Measurements from ENCODE around the gene ABHD17B. TPM values are rescaled to one million over a fixed set of nuclear protein-coding genes. Genes with fewer than 3 reads are reported as not detected.

The ABHD17B gene
- total RNA-seq, 1 experiment from 2014 or later = 11.6 TPM

GRCh38 chr9:71909887-71910649 lies 925 bp downstream of the ABHD17B start:
- peaks cover 91% of the 10 kb centered on the region for H3K79me2 ChIP-seq (ENCODE audit: low read length)
- TF ChIP-seq EZH2 (IDR thresholded peaks at IDR 0.05; ENCODE audit: low read length, unreplicated experiment) = no peak
- TF ChIP-seq, protein P1, sequence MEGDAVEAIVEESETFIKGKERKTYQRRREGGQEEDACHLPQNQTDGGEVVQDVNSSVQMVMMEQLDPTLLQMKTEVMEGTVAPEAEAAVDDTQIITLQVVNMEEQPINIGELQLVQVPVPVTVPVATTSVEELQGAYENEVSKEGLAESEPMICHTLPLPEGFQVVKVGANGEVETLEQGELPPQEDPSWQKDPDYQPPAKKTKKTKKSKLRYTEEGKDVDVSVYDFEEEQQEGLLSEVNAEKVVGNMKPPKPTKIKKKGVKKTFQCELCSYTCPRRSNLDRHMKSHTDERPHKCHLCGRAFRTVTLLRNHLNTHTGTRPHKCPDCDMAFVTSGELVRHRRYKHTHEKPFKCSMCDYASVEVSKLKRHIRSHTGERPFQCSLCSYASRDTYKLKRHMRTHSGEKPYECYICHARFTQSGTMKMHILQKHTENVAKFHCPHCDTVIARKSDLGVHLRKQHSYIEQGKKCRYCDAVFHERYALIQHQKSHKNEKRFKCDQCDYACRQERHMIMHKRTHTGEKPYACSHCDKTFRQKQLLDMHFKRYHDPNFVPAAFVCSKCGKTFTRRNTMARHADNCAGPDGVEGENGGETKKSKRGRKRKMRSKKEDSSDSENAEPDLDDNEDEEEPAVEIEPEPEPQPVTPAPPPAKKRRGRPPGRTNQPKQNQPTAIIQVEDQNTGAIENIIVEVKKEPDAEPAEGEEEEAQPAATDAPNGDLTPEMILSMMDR (conservative IDR thresholded peaks at IDR 0.05; ENCODE audit: low read depth, low read length) = no peak
- TF ChIP-seq EZH2phosphoT487 (IDR thresholded peaks at IDR 0.05; ENCODE audit: borderline replicate concordance, low read length) = no peak
- TSS peak; percentile 50 for BruUV-seq (replicated peaks)
- peak overlapping the region; percentile 71; the same call in 1 of the 2 replicates for H2AFZ ChIP-seq (ENCODE audit: low read length)
- DNase-seq (peak; percentile 16), ATAC-seq (peak; percentile 1; the same call in 1 of the 2 replicates)
- no peaks in the 10 kb centered on the region for H3K27me3 ChIP-seq (ENCODE audit: low read length)
- H3K4me2 ChIP-seq (ENCODE audit: low read length) = peak overlapping the region; percentile 79
- H3K9ac ChIP-seq (ENCODE audit: low read length) = peak overlapping the region; percentile 81
- no peaks in the 10 kb centered on the region for H3F3A ChIP-seq (ENCODE audit: low read length, unreplicated experiment)
- H3K9me2 ChIP-seq (replicated peaks; ENCODE audit: low read length) = no peaks in the 10 kb centered on the region
- peaks cover 29% of the 10 kb centered on the region for H4K20me1 ChIP-seq (ENCODE audit: low read length)
- H3K4me3 ChIP-seq (ENCODE audit: low read length) = peak overlapping the region; percentile 87
- no peaks in the 10 kb centered on the region for H3K9me3 ChIP-seq (ENCODE audit: low read length)
- peak overlapping the region; percentile 51 for H3K27ac ChIP-seq (ENCODE audit: low read length)
- H3K36me3 ChIP-seq (ENCODE audit: low read depth, low read length) = no peaks in the 10 kb centered on the region
- ChIA-PET POLR2A (ENCODE audit: unreplicated experiment) (interaction anchor here (0.7 to 1.4 kb wide), 2 partner anchors 18 to 429 kb away, joined by 3 to 13 read pairs; no protein-coding TSS in a partner anchor), CTCF (no interaction called here)
- peaks cover 10% of the 10 kb centered on the region; the same call in 1 of the 2 replicates for H3K4me1 ChIP-seq (ENCODE audit: insufficient read depth, low read length)
- intact Hi-C loops (cut with micrococcal nuclease) = loop anchor here (2.0 to 10.0 kb wide), 3 partner anchors 89 to 141 kb away; partner anchors contain the start of gene CEMIP2

DNA sequence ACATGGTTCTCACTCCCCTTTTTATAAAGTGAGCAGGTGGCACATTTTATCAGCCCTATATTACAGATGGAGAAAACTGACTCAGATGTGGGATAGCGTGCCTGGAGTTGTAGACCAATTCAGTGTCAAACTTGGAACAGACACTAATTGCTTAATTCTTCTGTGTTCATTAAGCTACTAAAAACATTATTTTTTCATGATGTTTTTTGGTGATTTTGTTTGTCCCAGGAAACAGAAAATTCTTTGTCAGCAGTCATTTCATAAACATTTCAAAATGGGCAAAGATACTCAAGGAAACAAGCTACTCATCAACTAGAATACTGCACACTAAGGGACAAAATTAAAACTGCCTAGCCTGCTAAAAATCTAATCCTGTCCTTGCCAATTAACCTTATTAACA lies 2.2 kb downstream of the ABHD17B start:
- Histone ChIP-seq H3K9me3 (ENCODE audit: low read length) (no peaks in the 10 kb centered on the region), H3K4me3 (ENCODE audit: low read length) (peak overlapping the region; percentile 87), H3K27me3 (ENCODE audit: low read length) (no peaks in the 10 kb centered on the region), H3K27ac (ENCODE audit: low read length) (no peak overlapping the region), H3K36me3 (ENCODE audit: low read depth, low read length) (no peaks in the 10 kb centered on the region), H3K4me1 (ENCODE audit: insufficient read depth, low read length) (peaks cover 10% of the 10 kb centered on the region; the same call in 1 of the 2 replicates), H3K4me2 (ENCODE audit: low read length) (peak overlapping the region; percentile 79), H3K9me2 (replicated peaks; ENCODE audit: low read length) (no peaks in the 10 kb centered on the region), H3F3A (ENCODE audit: low read length, unreplicated experiment) (no peaks in the 10 kb centered on the region), H4K20me1 (ENCODE audit: low read length) (peaks cover 27% of the 10 kb centered on the region), H3K9ac (ENCODE audit: low read length) (no peak overlapping the region), H3K79me2 (ENCODE audit: low read length) (peaks cover 92% of the 10 kb centered on the region), H2AFZ (ENCODE audit: low read length) (no peak overlapping the region)
- no TSS peak for BruUV-seq (replicated peaks)
- intact Hi-C loops (cut with micrococcal nuclease) = no loop called here
- ChIA-PET CTCF (no interaction called here), POLR2A (ENCODE audit: unreplicated experiment) (no interaction called here)
- TF ChIP-seq, protein P1 (conservative IDR thresholded peaks at IDR 0.05; ENCODE audit: low read depth, low read length) = no peak
- TF ChIP-seq EZH2 (IDR thresholded peaks at IDR 0.05; ENCODE audit: low read length, unreplicated experiment) (no peak), EZH2phosphoT487 (IDR thresholded peaks at IDR 0.05; ENCODE audit: borderline replicate concordance, low read length) (no peak)
- peak; percentile 7 for DNase-seq
- no peak for ATAC-seq

GRCh38 chr9:71904076-71904475 lies 6.9 kb downstream of the ABHD17B start:
- Histone ChIP-seq H3K4me2 (ENCODE audit: low read length) (no peak overlapping the region), H3K27ac (ENCODE audit: low read length) (no peak overlapping the region), H3K9me3 (ENCODE audit: low read length) (no peaks in the 10 kb centered on the region), H3K36me3 (ENCODE audit: low read depth, low read length) (no peaks in the 10 kb centered on the region), H3K9me2 (replicated peaks; ENCODE audit: low read length) (no peaks in the 10 kb centered on the region), H3K79me2 (ENCODE audit: low read length) (peaks cover 89% of the 10 kb centered on the region), H3K27me3 (ENCODE audit: low read length) (no peaks in the 10 kb centered on the region), H3K4me1 (ENCODE audit: insufficient read depth, low read length) (peaks cover 6% of the 10 kb centered on the region; the same call in 1 of the 2 replicates), H3K4me3 (ENCODE audit: low read length) (no peak overlapping the region), H4K20me1 (ENCODE audit: low read length) (peaks cover 15% of the 10 kb centered on the region), H3K9ac (ENCODE audit: low read length) (no peak overlapping the region), H2AFZ (ENCODE audit: low read length) (no peak overlapping the region), H3F3A (ENCODE audit: low read length, unreplicated experiment) (no peaks in the 10 kb centered on the region)
- DNase-seq (no peak), ATAC-seq (no peak)
- CTCF ChIA-PET = no interaction called here
- BruUV-seq (replicated peaks) = no TSS peak
- intact Hi-C loops (cut with micrococcal nuclease) = no loop called here
- no peak for TF ChIP-seq EZH2 (IDR thresholded peaks at IDR 0.05; ENCODE audit: low read length, unreplicated experiment)
- no peak for TF ChIP-seq EZH2phosphoT487 (IDR thresholded peaks at IDR 0.05; ENCODE audit: borderline replicate concordance, low read length)
- TF ChIP-seq, protein P1 (conservative IDR thresholded peaks at IDR 0.05; ENCODE audit: low read depth, low read length) = no peak
- POLR2A ChIA-PET (ENCODE audit: unreplicated experiment) = no interaction called here
